Heart left ventricle (tissue), 16 donors: ENCODE data around the gene FUT4. TPM values are rescaled to one million over a fixed set of nuclear protein-coding genes. Genes with fewer than 3 reads are reported as not detected.
A peak's percentile ranks its signal among the peaks of the same experiment; 100 is the strongest.

Source experiments
- ATAC-seq, 4 donors: fragments of 200-7000 bp; cut with Tn5 transposase; one replicate each; pipeline ENCODE4 v1.9.1; 2020 to 2022; ENCODE audit warnings: moderate library complexity in 4 of 4, mild to moderate bottlenecking in 3 of 4, moderate number of reproducible peaks in 1 of 4
- DNase-seq, 5 donors: peaks; one replicate each; pipeline ENCODE4 v3.0.0-alpha.2; 2020
- H3K27ac ChIP-seq, 12 donors: fragments of 200-600 bp; sonication (generic) in 4 of 12; one replicate each; pipeline versions ENCODE4 v1.5.0 to v1.8.0; 2016 to 2022; ENCODE audit warnings: mild to moderate bottlenecking in 2 of 12
- H3K27me3 ChIP-seq, 9 donors: fragments of 200-600 bp; sonication (generic) in 2 of 9; one replicate each; pipeline versions ENCODE4 v1.5.1 to v1.8.0; 2016 to 2022; ENCODE audit warnings: mild to moderate bottlenecking in 3 of 9
- H3K36me3 ChIP-seq, 9 donors: fragments of 200-600 bp; sonication (generic) in 2 of 9; one replicate each; pipeline versions ENCODE4 v1.5.0 to v1.8.0; 2018 to 2022; ENCODE audit warnings: mild to moderate bottlenecking in 2 of 9
- H3K4me1 ChIP-seq, 12 donors: fragments of 200-600 bp; sonication (generic) in 4 of 12; one replicate each; pipeline versions ENCODE4 v1.5.0 to v1.8.0; 2016 to 2022; ENCODE audit warnings: mild to moderate bottlenecking in 3 of 12
- H3K4me3 ChIP-seq, 12 donors: fragments of 200-600 bp; sonication (generic) in 4 of 12; one replicate each; pipeline versions ENCODE4 v1.5.0 to v1.8.0; 2017 to 2022; ENCODE audit warnings: mild to moderate bottlenecking in 9 of 12, moderate library complexity in 4 of 12
- H3K9me3 ChIP-seq, 12 donors: fragments of 200-600 bp; sonication (generic) in 4 of 12; one replicate each; pipeline versions ENCODE4 v1.5.0 to v1.8.0; 2016 to 2022; ENCODE audit warnings: mild to moderate bottlenecking in 1 of 12
- CTCF ChIP-seq, 12 donors: fragments of 200-600 bp; sonication (generic) in 4 of 12; IDR thresholded peaks; one replicate each; pipeline versions ENCODE4 v1.5.0 to v1.8.0; 2018 to 2022; ENCODE audit warnings: antibody characterized with exemption in 12 of 12, mild to moderate bottlenecking in 5 of 12
- POLR2A ChIP-seq, 2 donors: fragments of 450-650 bp; IDR thresholded peaks; one replicate each; pipeline ENCODE4 v1.6.1; 2017; ENCODE audit warnings: antibody characterized with exemption in 2 of 2, mild to moderate bottlenecking in 2 of 2, moderate library complexity in 2 of 2
- WGBS, 4 donors: extraction: QIAGEN DNeasy Blood & Tissue Kit in 2 of 4; methylation state at CpG; one replicate each; pipeline versions ENCODE4 v1.1.5 to v1.1.7; 2013 to 2018; 5-methylcytosine and 5-hydroxymethylcytosine counted together
- intact Hi-C, 10 donors: fragments of 100-400 bp; cut with DNase I; formaldehyde crosslinking; loops; one replicate each; pipeline versions ENCODE4 v1.11.1 to v1.14.2; 2022
- polyA plus RNA-seq, 2 donors: library from polyadenylated mRNA; stranded (reverse); fragments of 200-250 nt; gene quantifications; one replicate each; pipeline ENCODE4 v1.2.3, GENCODE V29; 2013
- total RNA-seq, 9 donors: library from RNA; depleted of rRNA in 2 of 9; stranded (reverse); fragments of >200 nt in 2 of 9; fragmentation: NEBNext Ultra II Directional in 3 of 9; extraction: Animal tissue kit (Norgen Biotek cat#: 25700) in 3 of 9; gene quantifications; one replicate each; pipeline versions ENCODE4 v1.1.0 to v1.2.4, GENCODE V29; 2016 to 2023
- donor health status: ischemic (EF 13 %, LVEDD 7.1; RV severe dilation, severe dysfunction).
- donor health status: healthy with polysubstance abuse.
- donor health status: DM: no; HTN: yes; CAD: no.
- donor health status: DM: no; HTN: no; CAD: no.
- donor health status: ischemic (EF 25% LVEDD 6.9; RV normal size, moderate dysfunction).
- donor health status: ischemic (EF 25% LVEDD 5.7; RV mildly dilated, moderate dysfunction).
- donor health status: healthy.
- donor health status: DM: yes; HTN: yes; CAD: no.
- donor health status: ischemic (EF 35%, LVEDD 5.7; RV mildly dilated, moderate dysfunction).
- donor health status: nonischemic (EF 11% LVEDD 7.7; RV severe dilation, severe dysfunction).
- donor health status: DM: yes; HTN: yes; CAD: no.
- donor health status: PGD.
- donor health status: ischemic (EF 29% LVEDD 5.4; RV normal size, mild dysfunction).
- donor health status: nonischemic (EF 23%, LVEDD 6.1; RV moderate dilation, normal function).

Gene FUT4
- total and polyA plus RNA-seq, 11 donors = 0.46 to 4.7 (median 1.2) TPM

GRCh38 chr11:94583866-94584500 lies 40.3 kb downstream of the FUT4 start:
- no peak overlapping the region for H3K4me3 ChIP-seq
- ATAC-seq = peak in 2 of 4 donors; percentile 49 to 55
- peaks cover 0 to 1% (median 0%) of the 10 kb centered on the region in 9 donors for H3K36me3 ChIP-seq
- WGBS, 4 donors = 62 to 77% (median 69%) methylated on average over 3 of the region's 3 CpGs
- intact Hi-C loops = no loop called here
- peaks cover 0 to 21% (median 0%) of the 10 kb centered on the region in 12 donors for H3K4me1 ChIP-seq
- no peak for DNase-seq
- TF ChIP-seq POLR2A (IDR thresholded peaks at IDR 0.05) (no peak), CTCF (IDR thresholded peaks at IDR 0.05) (no peak)
- H3K9me3 ChIP-seq = no peaks in the 10 kb centered on the region
- no peaks in the 10 kb centered on the region for H3K27me3 ChIP-seq
- peak overlapping the region in 1 of 12 donors; percentile 73 for H3K27ac ChIP-seq

DNA sequence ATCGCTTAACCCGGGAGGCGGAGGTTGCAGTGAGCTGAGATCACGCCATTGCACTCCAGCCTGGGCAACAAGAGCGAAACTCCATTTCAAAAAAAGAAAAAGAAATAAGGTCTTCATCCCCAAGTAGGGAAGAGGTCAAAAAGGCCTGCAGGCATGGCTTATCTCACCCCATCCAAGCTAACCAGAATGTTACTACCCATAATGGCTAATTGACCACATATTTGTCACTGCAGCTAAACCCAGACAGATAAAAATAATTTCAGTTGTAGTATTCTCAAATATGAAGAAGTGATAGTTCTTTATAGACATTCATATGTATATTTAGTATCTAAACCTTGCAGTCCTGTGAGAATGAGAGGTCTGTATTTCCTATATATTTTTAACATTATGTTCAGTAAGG lies 41.3 kb downstream of the FUT4 start:
- Histone ChIP-seq H3K4me3 (no peak overlapping the region), H3K4me1 (peaks cover 0 to 21% (median 0%) of the 10 kb centered on the region in 12 donors), H3K27ac (peak overlapping the region in 1 of 12 donors; percentile 73), H3K9me3 (no peaks in the 10 kb centered on the region), H3K36me3 (peaks cover 0 to 11% (median 0%) of the 10 kb centered on the region in 9 donors), H3K27me3 (no peaks in the 10 kb centered on the region)
- TF ChIP-seq POLR2A (IDR thresholded peaks at IDR 0.05) (no peak), CTCF (IDR thresholded peaks at IDR 0.05) (no peak)
- DNase-seq = no peak
- 84 to 98% (median 97%) methylated on average over 5 of the region's 5 CpGs for WGBS, 4 donors
- ATAC-seq = no peak
- intact Hi-C loops = no loop called here

GRCh38 chr11:94585399-94585798 lies 41.7 kb downstream of the FUT4 start:
- Histone ChIP-seq H3K4me3 (no peak overlapping the region), H3K27ac (no peak overlapping the region), H3K4me1 (peaks cover 0 to 21% (median 0%) of the 10 kb centered on the region in 12 donors), H3K27me3 (no peaks in the 10 kb centered on the region), H3K9me3 (no peaks in the 10 kb centered on the region), H3K36me3 (peaks cover 0 to 16% (median 0%) of the 10 kb centered on the region in 9 donors)
- TF ChIP-seq POLR2A (IDR thresholded peaks at IDR 0.05) (no peak), CTCF (IDR thresholded peaks at IDR 0.05) (no peak)
- intact Hi-C loops = no loop called here
- no peak for DNase-seq
- 92 to 99% (median 93%) methylated on average over 3 of the region's 3 CpGs for WGBS, 4 donors
- ATAC-seq = no peak

- TF ChIP-seq POLR2A (IDR thresholded peaks at IDR 0.05) (no peak), CTCF (IDR thresholded peaks at IDR 0.05) (no peak)
- WGBS, 4 donors = 67 to 80% (median 72%) methylated on average over 5 of the region's 5 CpGs
- Histone ChIP-seq H3K4me3 (no peak overlapping the region), H3K36me3 (peaks cover 0 to 26% (median 0%) of the 10 kb centered on the region in 9 donors), H3K27ac (no peak overlapping the region), H3K4me1 (peaks cover 0 to 21% (median 0%) of the 10 kb centered on the region in 12 donors), H3K9me3 (no peaks in the 10 kb centered on the region), H3K27me3 (no peaks in the 10 kb centered on the region)
- ATAC-seq (no peak), DNase-seq (no peak)
- intact Hi-C loops = no loop called here
Measured at GRCh38 chr11:94586546-94586945, 42.8 kb downstream of the FUT4 start.
